Measurements from ENCODE around the gene SYVN1. TPM values are rescaled to one million over a fixed set of nuclear protein-coding genes. Genes with fewer than 3 reads are reported as not detected.

The SYVN1 gene
- total and polyA plus RNA-seq, 8 donors, result 47.5 to 98.2 (median 64.1) TPM

DNA sequence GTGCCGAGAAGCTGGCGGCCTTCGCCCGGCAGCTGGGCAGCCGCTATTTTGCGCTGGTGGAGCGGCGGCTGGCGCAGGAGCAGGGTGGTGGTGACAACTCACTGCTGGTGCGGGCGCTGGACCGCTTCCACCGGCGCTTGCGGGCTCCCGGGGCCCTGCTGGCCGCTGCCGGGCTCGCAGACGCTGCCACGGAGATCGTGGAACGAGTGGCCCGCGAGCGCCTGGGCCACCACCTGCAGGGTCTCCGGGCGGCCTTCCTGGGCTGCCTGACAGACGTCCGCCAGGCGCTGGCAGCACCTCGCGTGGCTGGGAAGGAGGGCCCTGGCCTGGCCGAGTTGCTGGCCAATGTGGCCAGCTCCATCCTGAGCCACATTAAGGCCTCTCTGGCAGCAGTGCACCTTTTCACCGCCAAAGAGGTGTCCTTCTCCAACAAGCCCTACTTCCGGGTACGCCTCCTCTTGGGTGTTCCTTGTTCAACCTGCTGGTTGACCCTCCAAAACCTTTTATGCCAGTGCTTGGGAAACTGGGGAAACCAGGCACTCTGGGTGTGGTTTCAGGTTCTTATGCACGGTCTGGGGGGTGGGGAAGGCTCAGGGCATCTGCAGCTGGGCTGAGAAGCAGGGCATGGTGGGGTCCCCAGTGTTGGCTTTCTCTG is 25.7 kb downstream of the SYVN1 start:
- no peak overlapping the region for H3K27ac ChIP-seq
- WGBS, 2 donors, result 92 to 94% methylated on average over 32 to 38 of the region's 38 CpGs
- TF ChIP-seq, protein P1, sequence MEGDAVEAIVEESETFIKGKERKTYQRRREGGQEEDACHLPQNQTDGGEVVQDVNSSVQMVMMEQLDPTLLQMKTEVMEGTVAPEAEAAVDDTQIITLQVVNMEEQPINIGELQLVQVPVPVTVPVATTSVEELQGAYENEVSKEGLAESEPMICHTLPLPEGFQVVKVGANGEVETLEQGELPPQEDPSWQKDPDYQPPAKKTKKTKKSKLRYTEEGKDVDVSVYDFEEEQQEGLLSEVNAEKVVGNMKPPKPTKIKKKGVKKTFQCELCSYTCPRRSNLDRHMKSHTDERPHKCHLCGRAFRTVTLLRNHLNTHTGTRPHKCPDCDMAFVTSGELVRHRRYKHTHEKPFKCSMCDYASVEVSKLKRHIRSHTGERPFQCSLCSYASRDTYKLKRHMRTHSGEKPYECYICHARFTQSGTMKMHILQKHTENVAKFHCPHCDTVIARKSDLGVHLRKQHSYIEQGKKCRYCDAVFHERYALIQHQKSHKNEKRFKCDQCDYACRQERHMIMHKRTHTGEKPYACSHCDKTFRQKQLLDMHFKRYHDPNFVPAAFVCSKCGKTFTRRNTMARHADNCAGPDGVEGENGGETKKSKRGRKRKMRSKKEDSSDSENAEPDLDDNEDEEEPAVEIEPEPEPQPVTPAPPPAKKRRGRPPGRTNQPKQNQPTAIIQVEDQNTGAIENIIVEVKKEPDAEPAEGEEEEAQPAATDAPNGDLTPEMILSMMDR (IDR thresholded peaks at IDR 0.05), result no peak
- DNase-seq, result peak in 2 of 6 donors; percentile 61 to 67
- H3K27me3 ChIP-seq, result no peaks in the 10 kb centered on the region
- H3K9me3 ChIP-seq, result no peaks in the 10 kb centered on the region
- FAIRE-seq, result no peak
- H3K36me3 ChIP-seq, result peaks cover 0 to 23% (median 7%) of the 10 kb centered on the region in 3 donors
- no peak for ATAC-seq
- intact Hi-C loops (cut with DNase I), result loop anchor here in 1 of 3 donors (10.0 kb wide), 1 partner anchor 254 kb away; no protein-coding TSS in a partner anchor
- peaks cover 29 to 34% (median 31%) of the 10 kb centered on the region in 3 donors for H3K4me1 ChIP-seq
- no peak overlapping the region for H3K4me3 ChIP-seq

GRCh38 chr11:65107751-65108468 is 26.4 kb downstream of the SYVN1 start:
- ATAC-seq (no peak), FAIRE-seq (no peak), DNase-seq (peak in 1 of 6 donors; percentile 78)
- 93 to 94% methylated on average over 45 to 52 of the region's 52 CpGs for WGBS, 2 donors
- H3K36me3 ChIP-seq, result peaks cover 0 to 23% (median 7%) of the 10 kb centered on the region in 3 donors
- peaks cover 27 to 33% (median 30%) of the 10 kb centered on the region in 3 donors for H3K4me1 ChIP-seq
- no peak overlapping the region for H3K4me3 ChIP-seq
- no peak overlapping the region for H3K27ac ChIP-seq
- no peaks in the 10 kb centered on the region for H3K9me3 ChIP-seq
- intact Hi-C loops (cut with DNase I), result loop anchor here in 1 of 3 donors (10.0 kb wide), 1 partner anchor 253 kb away; no protein-coding TSS in a partner anchor
- TF ChIP-seq, protein P1 (IDR thresholded peaks at IDR 0.05), result no peak
- H3K27me3 ChIP-seq, result no peaks in the 10 kb centered on the region

DNA sequence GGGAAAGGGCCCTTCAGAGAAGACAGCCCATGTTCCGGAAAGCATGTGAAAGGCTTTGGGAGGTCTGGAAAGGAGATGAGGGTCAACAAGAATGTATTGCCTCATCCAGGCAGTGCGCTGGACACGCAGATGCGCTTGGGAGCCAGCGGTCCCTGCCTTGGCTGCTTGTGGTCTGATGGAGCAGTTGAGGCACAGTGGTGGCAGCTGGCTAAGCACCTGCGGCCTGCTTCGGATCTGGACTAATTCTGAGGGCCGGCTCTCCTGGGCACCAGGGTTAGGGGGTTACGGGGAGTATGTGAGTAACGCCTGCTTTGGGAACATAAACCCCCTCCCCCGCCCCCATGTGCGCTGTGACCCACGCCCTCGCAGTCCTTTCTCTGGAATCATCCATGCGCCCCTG is 27.2 kb downstream of the SYVN1 start:
- Histone ChIP-seq H3K4me3 (no peak overlapping the region), H3K27me3 (no peaks in the 10 kb centered on the region), H3K36me3 (peaks cover 0 to 23% (median 7%) of the 10 kb centered on the region in 3 donors), H3K27ac (no peak overlapping the region), H3K9me3 (no peaks in the 10 kb centered on the region), H3K4me1 (peaks cover 30 to 37% (median 37%) of the 10 kb centered on the region in 3 donors)
- WGBS, 2 donors, result 95 to 96% methylated on average over 15 of the region's 15 CpGs
- FAIRE-seq (no peak), DNase-seq (no peak), ATAC-seq (no peak)
- TF ChIP-seq, protein P1 (IDR thresholded peaks at IDR 0.05), result no peak
- intact Hi-C loops (cut with DNase I), result loop anchor here in 1 of 3 donors (10.0 kb wide), 1 partner anchor 252 kb away; no protein-coding TSS in a partner anchor

GRCh38 chr11:65104628-65105027 is 29.7 kb downstream of the SYVN1 start:
- FAIRE-seq, result no peak

More at GRCh38 chr11:65104628-65105027, 29.7 kb downstream of the SYVN1 start:
- no peaks in the 10 kb centered on the region for H3K9me3 ChIP-seq
- peaks cover 0 to 21% (median 7%) of the 10 kb centered on the region in 3 donors for H3K36me3 ChIP-seq
- ATAC-seq, result peak in 2 of 4 donors; percentile 17 to 32
- WGBS, 2 donors, result 15 to 21% methylated on average over 4 of the region's 4 CpGs
- H3K27ac ChIP-seq, result peak overlapping the region in 3 of 4 donors; percentile 33 to 74 (median 35)
- TF ChIP-seq, protein P1 (IDR thresholded peaks at IDR 0.05), result no peak
- intact Hi-C loops (cut with DNase I), result loop anchor here in 1 of 3 donors (10.0 kb wide), 1 partner anchor 250 kb away; no protein-coding TSS in a partner anchor
- H3K4me1 ChIP-seq, result peaks cover 41 to 45% (median 42%) of the 10 kb centered on the region in 3 donors
- no peak overlapping the region for H3K4me3 ChIP-seq
- no peak for DNase-seq
- no peaks in the 10 kb centered on the region for H3K27me3 ChIP-seq
